ENCODE data around the gene GTSF1L. TPM values are rescaled to one million over a fixed set of nuclear protein-coding genes. Genes with fewer than 3 reads are reported as not detected.

GTSF1L gene
- total RNA-seq, 4 donors from 2014 or later = not detected

GRCh38 chr20:43744151-43744611 is 17.4 kb upstream of the GTSF1L start:
- Histone ChIP-seq H3K4me3 (no peak overlapping the region), H3K27ac (no peak overlapping the region), H3K36me3 (no peaks in the 10 kb centered on the region), H3K4me1 (peaks cover 7% of the 10 kb centered on the region), H3K27me3 (peaks cover 38% of the 10 kb centered on the region), H3K9me3 (no peaks in the 10 kb centered on the region)
- TF ChIP-seq POLR2A (IDR thresholded peaks at IDR 0.05) (no peak), POLR2AphosphoS5 (IDR thresholded peaks at IDR 0.05) (no peak), EP300 (IDR thresholded peaks at IDR 0.05) (no peak)
- TF ChIP-seq, protein P1, sequence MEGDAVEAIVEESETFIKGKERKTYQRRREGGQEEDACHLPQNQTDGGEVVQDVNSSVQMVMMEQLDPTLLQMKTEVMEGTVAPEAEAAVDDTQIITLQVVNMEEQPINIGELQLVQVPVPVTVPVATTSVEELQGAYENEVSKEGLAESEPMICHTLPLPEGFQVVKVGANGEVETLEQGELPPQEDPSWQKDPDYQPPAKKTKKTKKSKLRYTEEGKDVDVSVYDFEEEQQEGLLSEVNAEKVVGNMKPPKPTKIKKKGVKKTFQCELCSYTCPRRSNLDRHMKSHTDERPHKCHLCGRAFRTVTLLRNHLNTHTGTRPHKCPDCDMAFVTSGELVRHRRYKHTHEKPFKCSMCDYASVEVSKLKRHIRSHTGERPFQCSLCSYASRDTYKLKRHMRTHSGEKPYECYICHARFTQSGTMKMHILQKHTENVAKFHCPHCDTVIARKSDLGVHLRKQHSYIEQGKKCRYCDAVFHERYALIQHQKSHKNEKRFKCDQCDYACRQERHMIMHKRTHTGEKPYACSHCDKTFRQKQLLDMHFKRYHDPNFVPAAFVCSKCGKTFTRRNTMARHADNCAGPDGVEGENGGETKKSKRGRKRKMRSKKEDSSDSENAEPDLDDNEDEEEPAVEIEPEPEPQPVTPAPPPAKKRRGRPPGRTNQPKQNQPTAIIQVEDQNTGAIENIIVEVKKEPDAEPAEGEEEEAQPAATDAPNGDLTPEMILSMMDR (IDR thresholded peaks at IDR 0.05) = no peak
- WGBS = 65% methylated on average over 9 of the region's 9 CpGs
- DNase-seq (ENCODE audit: low spot score in 2 of 2) = no peak

GRCh38 chr20:43740642-43741041 is 13.8 kb upstream of the GTSF1L start:
- TF ChIP-seq POLR2A (IDR thresholded peaks at IDR 0.05) = no peak

DNA sequence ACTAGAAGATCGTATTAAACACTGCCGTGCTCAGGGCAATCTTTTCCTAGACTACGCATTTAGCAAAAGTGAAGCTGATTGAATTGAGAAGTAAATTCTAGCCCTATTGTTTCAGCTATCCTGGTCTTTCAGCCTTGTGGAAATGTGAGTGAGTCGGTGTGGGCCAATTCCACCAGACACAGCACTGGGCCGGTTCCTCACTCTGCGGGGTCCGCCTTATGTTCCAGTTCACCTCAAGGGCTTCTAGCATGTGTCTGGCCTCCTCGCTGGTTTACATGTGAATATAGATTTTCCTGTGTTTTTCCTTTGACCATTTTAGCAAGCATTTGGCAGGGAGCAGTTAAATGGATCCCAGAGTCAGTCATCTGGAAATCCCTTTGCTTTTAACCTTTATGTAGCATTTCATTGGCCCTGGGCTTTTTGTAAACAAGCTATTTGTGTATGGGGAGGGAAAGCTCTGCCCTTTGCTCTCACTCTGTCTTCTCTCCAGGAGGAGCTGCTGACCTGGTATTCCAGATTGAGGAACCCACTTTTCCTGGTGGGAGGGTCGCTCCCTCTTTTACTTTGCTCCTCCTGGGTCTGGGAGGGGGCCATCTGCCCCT is 12.4 kb upstream of the GTSF1L start:
- 93% methylated on average over 9 of the region's 9 CpGs for WGBS

More at GRCh38 chr20:43740642-43741041, 13.8 kb upstream of the GTSF1L start:
- Histone ChIP-seq H3K4me3 (no peak overlapping the region), H3K27ac (no peak overlapping the region), H3K27me3 (peaks cover 25% of the 10 kb centered on the region), H3K4me1 (no peaks in the 10 kb centered on the region), H3K9me3 (no peaks in the 10 kb centered on the region), H3K36me3 (no peaks in the 10 kb centered on the region)
- DNase-seq (ENCODE audit: low spot score in 2 of 2) = no peak
- WGBS = 94% methylated on average over 3 of the region's 3 CpGs

DNA sequence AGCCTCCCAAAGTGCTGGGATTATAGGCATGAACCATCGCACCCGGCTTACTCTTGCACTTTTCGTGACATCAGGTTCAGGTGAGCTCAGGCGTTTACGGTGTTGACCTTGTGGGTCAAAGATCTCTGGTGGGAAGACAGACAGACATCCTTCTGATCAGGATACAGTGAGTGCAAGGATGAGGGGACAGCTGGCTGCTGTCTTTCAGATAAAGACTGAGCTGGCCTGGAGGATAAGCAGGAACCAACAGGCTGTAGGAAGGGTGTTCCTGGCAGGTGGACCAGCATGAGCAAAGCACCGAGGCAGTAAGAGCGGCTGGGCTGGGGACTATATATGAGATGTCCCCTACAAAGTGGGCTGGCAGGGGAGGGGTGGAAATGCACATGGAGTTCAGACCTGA is 11.1 kb upstream of the GTSF1L start:
- TF ChIP-seq, protein P1 (IDR thresholded peaks at IDR 0.05) = no peak
- TF ChIP-seq EP300 (IDR thresholded peaks at IDR 0.05) (no peak), POLR2AphosphoS5 (IDR thresholded peaks at IDR 0.05) (no peak), POLR2A (IDR thresholded peaks at IDR 0.05) (no peak)
- no peaks in the 10 kb centered on the region for H3K4me1 ChIP-seq
- no peak overlapping the region for H3K4me3 ChIP-seq
- DNase-seq (ENCODE audit: low spot score in 2 of 2) = no peak
- no peaks in the 10 kb centered on the region for H3K36me3 ChIP-seq
- H3K27me3 ChIP-seq = peaks cover 3% of the 10 kb centered on the region
- H3K27ac ChIP-seq = no peak overlapping the region
- 92% methylated on average over 7 of the region's 7 CpGs for whole genome bisulfite sequencing
- no peaks in the 10 kb centered on the region for H3K9me3 ChIP-seq

More for the DNA sequence above, 12.4 kb upstream of the GTSF1L start:
- Histone ChIP-seq H3K4me3 (no peak overlapping the region), H3K36me3 (no peaks in the 10 kb centered on the region), H3K27ac (no peak overlapping the region), H3K4me1 (no peaks in the 10 kb centered on the region), H3K9me3 (no peaks in the 10 kb centered on the region), H3K27me3 (peaks cover 14% of the 10 kb centered on the region)
- TF ChIP-seq EP300 (IDR thresholded peaks at IDR 0.05) (no peak), POLR2AphosphoS5 (IDR thresholded peaks at IDR 0.05) (no peak), POLR2A (IDR thresholded peaks at IDR 0.05) (no peak)
- TF ChIP-seq, protein P1 (IDR thresholded peaks at IDR 0.05) = no peak
- no peak for DNase-seq (ENCODE audit: low spot score in 2 of 2)

GRCh38 chr20:43736588-43737158 is 9.9 kb upstream of the GTSF1L start:
- H3K4me3 ChIP-seq = no peak overlapping the region
- 31% methylated on average over 2 of the region's 2 CpGs for WGBS
- no peaks in the 10 kb centered on the region for H3K36me3 ChIP-seq
- TF ChIP-seq EP300 (IDR thresholded peaks at IDR 0.05) (no peak), POLR2AphosphoS5 (IDR thresholded peaks at IDR 0.05) (no peak), POLR2A (IDR thresholded peaks at IDR 0.05) (no peak)
- TF ChIP-seq, protein P1 (IDR thresholded peaks at IDR 0.05) = no peak
- no peak for DNase-seq (ENCODE audit: low spot score in 2 of 2)
- peaks cover 3% of the 10 kb centered on the region for H3K27me3 ChIP-seq
- no peaks in the 10 kb centered on the region for H3K4me1 ChIP-seq
- H3K27ac ChIP-seq = no peak overlapping the region
- H3K9me3 ChIP-seq = no peaks in the 10 kb centered on the region
